OCI-LY7 (cell line): ENCODE measurements around the gene PAFAH1B1. TPM values are rescaled to one million over a fixed set of nuclear protein-coding genes. Genes with fewer than 3 reads are reported as not detected.

Source experiments
- BruUV-seq: library from RNA; stranded (reverse); fragments of 400-500 nt; replicated peaks from 2 replicates; lab custom pipeline; 2021; lab: Mats Ljungman, UMichigan
- CTCF ChIA-PET: fragments of 300-600 bp; sonication (Branson Sonifier 250); formaldehyde crosslinking; loops from one replicate; lab custom pipeline; 2022; ENCODE audit warnings: antibody characterized with exemption; ENCODE audit not compliant: unreplicated experiment; lab: Charles Lee
- POLR2A ChIA-PET: fragments of 300-600 bp; sonication (Branson Sonifier 250); formaldehyde crosslinking; loops from one replicate; lab custom pipeline; 2022; ENCODE audit warnings: antibody characterized with exemption; lab: Charles Lee
- DNase-seq: peaks from one replicate; pipeline ENCODE4 v3.0.0-alpha.2; 2015; ENCODE audit warnings: low spot score
- H2AFZ ChIP-seq: fragments of 200-600 bp; sonication (generic), shearing (Covaris generic); 2 replicates; pipeline ENCODE4 v1.6.1; 2014; ENCODE audit warnings: mild to moderate bottlenecking, antibody characterized with exemption, low read length, moderate library complexity
- H3K27ac ChIP-seq: fragments of 200-600 bp; sonication (generic); 2 replicates; pipeline ENCODE4 v1.5.1; 2014; ENCODE audit warnings: mixed run types, low read depth, mild to moderate bottlenecking, moderate library complexity, low read length, inconsistent platforms; ENCODE audit not compliant: poor library complexity, severe bottlenecking
- H3K36me3 ChIP-seq: fragments of 200-600 bp; sonication (generic); 2 replicates; pipeline ENCODE4 v1.6.1; 2014; ENCODE audit warnings: mild to moderate bottlenecking, antibody characterized with exemption, low read length, moderate library complexity, mixed read lengths; ENCODE audit not compliant: insufficient read depth
- H3K4me1 ChIP-seq: fragments of 200-600 bp; sonication (generic); 2 replicates; pipeline ENCODE4 v1.5.1; 2014; ENCODE audit warnings: mild to moderate bottlenecking, low read length; ENCODE audit not compliant: insufficient read depth, poor library complexity, severe bottlenecking
- H3K4me2 ChIP-seq: fragments of 200-600 bp; sonication (generic); 2 replicates; pipeline ENCODE4 v1.6.1; 2014; ENCODE audit warnings: mild to moderate bottlenecking, low read length
- H3K4me3 ChIP-seq: fragments of 200-600 bp; sonication (generic); 2 replicates; pipeline ENCODE4 v1.5.1; 2014; ENCODE audit warnings: mild to moderate bottlenecking, low read depth, low read length; ENCODE audit not compliant: poor library complexity, severe bottlenecking
- H3K79me2 ChIP-seq: fragments of 200-600 bp; sonication (generic); 2 replicates; pipeline ENCODE4 v1.6.1; 2016; ENCODE audit warnings: low read depth, mild to moderate bottlenecking, low read length, moderate library complexity, mixed read lengths; ENCODE audit not compliant: insufficient read depth
- H3K9me2 ChIP-seq: fragments of 200-600 bp; sonication (generic); 2 replicates; pipeline ENCODE4 v1.6.1; 2016; ENCODE audit warnings: mild to moderate bottlenecking, low read length, mixed read lengths; ENCODE audit not compliant: insufficient read depth
- H3K9me3 ChIP-seq: fragments of 200-600 bp; sonication (generic); 2 replicates; pipeline ENCODE4 v1.6.1; 2014; ENCODE audit warnings: mild to moderate bottlenecking, mixed run types, low read length, mixed read lengths
- H4K20me1 ChIP-seq: fragments of 200-600 bp; sonication (generic); 2 replicates; pipeline ENCODE4 v1.6.1; 2014; ENCODE audit warnings: mild to moderate bottlenecking, antibody characterized with exemption, low read length, moderate library complexity, mixed read lengths; ENCODE audit not compliant: insufficient read depth
- CTCF ChIP-seq: fragments of 200-600 bp; sonication (generic); conservative IDR thresholded peaks from 2 replicates; pipeline ENCODE4 v1.5.1; 2014; ENCODE audit warnings: mild to moderate bottlenecking, antibody characterized with exemption, low read length, moderate library complexity, mixed read lengths
- EZH2phosphoT487 ChIP-seq: fragments of 200-600 bp; sonication (generic); IDR thresholded peaks from 2 replicates; pipeline ENCODE4 v1.6.1; 2018; ENCODE audit warnings: low read depth, borderline replicate concordance, mild to moderate bottlenecking, mixed run types, antibody characterized with exemption, low read length, moderate library complexity, mixed read lengths
- intact Hi-C: fragments of 100-400 bp; cut with micrococcal nuclease; formaldehyde crosslinking; loops from one replicate; pipeline ENCODE4 v1.10.0; 2022; ENCODE audit not compliant: unreplicated experiment
- total RNA-seq, 2 experiments: library from RNA; depleted of rRNA in 1 of 2; stranded (reverse); fragments of >200 nt in 1 of 2; shearing (Covaris generic) in 1 of 2; gene quantifications; 2 replicates each; pipeline ENCODE4 v1.2.3, GENCODE V29; 2014 to 2022

Gene PAFAH1B1
- total RNA-seq, 2 experiments from 2014 or later: 51.1 to 127 TPM

- Histone ChIP-seq H3K36me3 (peaks cover 59% of the 10 kb centered on the region), H3K27ac (no peak overlapping the region), H2AFZ (no peak overlapping the region), H4K20me1 (peaks cover 28% of the 10 kb centered on the region), H3K4me1 (peaks cover 4% of the 10 kb centered on the region), H3K79me2 (peaks cover 100% of the 10 kb centered on the region), H3K9me3 (no peaks in the 10 kb centered on the region), H3K4me3 (no peak overlapping the region), H3K9me2 (no peaks in the 10 kb centered on the region), H3K4me2 (no peak overlapping the region)
- CTCF ChIA-PET: no interaction called here
- POLR2A ChIA-PET: interaction anchor here (0.6 kb wide), 1 partner anchor 103 kb away, joined by 7 read pairs; no protein-coding TSS in a partner anchor
- BruUV-seq: no TSS peak
- no peak for DNase-seq
- intact Hi-C loops: no loop called here
- no peak for TF ChIP-seq EZH2phosphoT487
- no peak for TF ChIP-seq CTCF
These were observed 19.8 kb downstream of the PAFAH1B1 start for GRCh38 chr17:2613089-2613808.

- intact Hi-C loops: no loop called here
- H3K27ac ChIP-seq: no peak overlapping the region
- no peaks in the 10 kb centered on the region for H3K4me1 ChIP-seq
These were observed 22.4 kb downstream of the PAFAH1B1 start for GRCh38 chr17:2615882-2616281.

More at GRCh38 chr17:2615882-2616281, 22.4 kb downstream of the PAFAH1B1 start:
- no peak for DNase-seq
- H3K36me3 ChIP-seq: peaks cover 71% of the 10 kb centered on the region
- TSS peak; percentile 44 for BruUV-seq
- TF ChIP-seq CTCF (no peak), EZH2phosphoT487 (no peak)
- no peak overlapping the region for H3K4me2 ChIP-seq
- H3K9me2 ChIP-seq: no peaks in the 10 kb centered on the region
- CTCF ChIA-PET: no interaction called here
- no peak overlapping the region for H2AFZ ChIP-seq
- H3K9me3 ChIP-seq: peaks cover 4% of the 10 kb centered on the region; the same call in 1 of the 2 replicates
- H3K79me2 ChIP-seq: peaks cover 100% of the 10 kb centered on the region
- peaks cover 28% of the 10 kb centered on the region for H4K20me1 ChIP-seq
- POLR2A ChIA-PET: interaction anchor here (0.6 kb wide), 1 partner anchor 34 kb away, joined by 5 read pairs; no protein-coding TSS in a partner anchor
- no peak overlapping the region for H3K4me3 ChIP-seq
